Measurements from ENCODE around the gene KRT78. TPM values are rescaled to one million over a fixed set of nuclear protein-coding genes. Genes with fewer than 3 reads are reported as not detected.

Gene KRT78
- total RNA-seq, 6 experiments from 2014 or later, result not detected

DNA sequence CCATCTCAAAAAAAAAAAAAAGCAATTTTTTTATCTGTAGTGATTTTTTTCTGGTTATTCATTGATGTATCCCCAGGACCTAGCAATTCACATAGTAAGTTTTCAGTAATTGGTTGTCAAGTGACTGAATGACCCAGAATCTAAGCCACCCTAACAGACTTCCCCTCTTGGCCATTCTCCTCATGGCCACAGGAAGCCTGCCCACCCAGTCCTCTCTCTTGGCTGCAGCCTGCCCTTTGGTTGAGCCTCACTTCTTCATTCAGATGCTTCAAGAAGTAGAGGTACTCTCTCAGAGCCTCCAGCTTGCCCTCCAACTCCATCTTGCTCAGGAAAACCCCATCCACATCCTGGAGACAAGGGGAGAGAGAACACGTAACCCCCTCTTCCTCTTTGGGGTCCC is 2.8 kb downstream of the KRT78 start:
- TF ChIP-seq, protein P1, sequence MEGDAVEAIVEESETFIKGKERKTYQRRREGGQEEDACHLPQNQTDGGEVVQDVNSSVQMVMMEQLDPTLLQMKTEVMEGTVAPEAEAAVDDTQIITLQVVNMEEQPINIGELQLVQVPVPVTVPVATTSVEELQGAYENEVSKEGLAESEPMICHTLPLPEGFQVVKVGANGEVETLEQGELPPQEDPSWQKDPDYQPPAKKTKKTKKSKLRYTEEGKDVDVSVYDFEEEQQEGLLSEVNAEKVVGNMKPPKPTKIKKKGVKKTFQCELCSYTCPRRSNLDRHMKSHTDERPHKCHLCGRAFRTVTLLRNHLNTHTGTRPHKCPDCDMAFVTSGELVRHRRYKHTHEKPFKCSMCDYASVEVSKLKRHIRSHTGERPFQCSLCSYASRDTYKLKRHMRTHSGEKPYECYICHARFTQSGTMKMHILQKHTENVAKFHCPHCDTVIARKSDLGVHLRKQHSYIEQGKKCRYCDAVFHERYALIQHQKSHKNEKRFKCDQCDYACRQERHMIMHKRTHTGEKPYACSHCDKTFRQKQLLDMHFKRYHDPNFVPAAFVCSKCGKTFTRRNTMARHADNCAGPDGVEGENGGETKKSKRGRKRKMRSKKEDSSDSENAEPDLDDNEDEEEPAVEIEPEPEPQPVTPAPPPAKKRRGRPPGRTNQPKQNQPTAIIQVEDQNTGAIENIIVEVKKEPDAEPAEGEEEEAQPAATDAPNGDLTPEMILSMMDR (IDR thresholded peaks at IDR 0.05), result no peak
- TF ChIP-seq POLR2A (IDR thresholded peaks at IDR 0.05), result no peak
- H3K27ac ChIP-seq, result no peak overlapping the region
- no peaks in the 10 kb centered on the region for H3K27me3 ChIP-seq
- ATAC-seq (no peak), DNase-seq (no peak)
- intact Hi-C loops (cut with DNase I), result no loop called here
- H3K9me3 ChIP-seq, result no peaks in the 10 kb centered on the region
- no peaks in the 10 kb centered on the region for H3K36me3 ChIP-seq
- H3K4me1 ChIP-seq, result no peaks in the 10 kb centered on the region
- no peak overlapping the region for H3K4me3 ChIP-seq
- WGBS (ENCODE audit: insufficient coverage, low coverage, low lambda C conversion rate, missing lambda C conversion rate), result 70% methylated on average over 1 of the region's 1 CpG

DNA sequence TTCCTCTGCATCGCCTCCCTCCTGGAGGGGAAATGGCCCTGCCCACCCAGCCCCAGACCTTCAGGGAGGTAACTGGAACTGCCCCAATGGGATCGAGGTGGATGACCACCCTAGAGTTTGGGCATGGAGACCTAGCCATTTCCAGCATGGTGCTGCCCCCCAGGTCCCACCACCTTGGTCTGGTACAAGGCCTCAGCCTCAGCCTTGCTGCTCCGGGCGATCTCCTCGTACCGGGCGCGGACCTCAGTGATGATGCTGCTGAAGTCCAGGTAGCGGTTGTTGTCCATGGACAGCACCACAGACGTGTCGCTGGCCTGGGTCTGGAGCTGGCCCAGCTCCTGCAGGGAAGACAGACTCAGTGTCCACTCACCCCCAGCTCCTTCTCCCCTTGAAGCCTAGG is 4.4 kb downstream of the KRT78 start:
- TF ChIP-seq, protein P1 (IDR thresholded peaks at IDR 0.05), result no peak
- no peak for TF ChIP-seq POLR2A (IDR thresholded peaks at IDR 0.05)
- intact Hi-C loops (cut with DNase I), result no loop called here
- ATAC-seq, result no peak

DNA sequence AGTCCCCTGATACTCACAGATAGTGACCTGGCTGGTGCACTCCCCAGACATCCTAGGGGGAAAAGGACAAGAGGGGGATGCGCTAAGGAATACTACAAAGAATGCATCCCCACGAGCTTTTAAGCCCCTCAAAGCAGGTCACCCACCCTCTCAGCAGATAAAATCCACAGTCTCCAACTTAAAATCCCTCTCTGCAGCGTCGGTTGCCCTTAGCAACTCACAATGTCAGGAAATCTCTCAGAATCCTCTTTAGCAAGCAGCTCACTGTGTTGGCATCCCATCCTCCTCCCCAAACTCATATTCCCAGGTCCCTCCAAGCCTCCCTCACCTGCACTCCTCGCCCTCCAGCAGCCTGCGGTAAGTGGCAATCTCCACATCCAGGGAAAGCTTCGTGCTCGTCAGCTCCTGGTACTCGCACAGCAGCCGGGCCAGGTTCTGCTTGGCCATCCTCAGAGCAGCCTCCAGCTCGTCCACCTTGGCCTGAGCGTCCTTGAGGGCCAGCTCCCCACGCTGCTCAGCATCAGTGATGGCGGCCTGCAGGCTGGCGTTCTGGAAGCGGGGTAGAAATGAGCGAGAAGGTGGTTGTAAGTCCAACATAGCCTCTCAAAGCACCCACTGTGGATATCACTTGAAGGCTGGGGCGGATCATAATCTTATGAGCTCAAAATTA is 9.2 kb downstream of the KRT78 start:
- ATAC-seq (no peak), DNase-seq (no peak)
- Histone ChIP-seq H3K36me3 (no peaks in the 10 kb centered on the region), H3K4me3 (no peak overlapping the region), H3K27ac (no peak overlapping the region), H3K4me1 (no peaks in the 10 kb centered on the region), H3K27me3 (no peaks in the 10 kb centered on the region), H3K9me3 (no peaks in the 10 kb centered on the region)
- WGBS (ENCODE audit: insufficient coverage, low coverage, low lambda C conversion rate, missing lambda C conversion rate), result 51% methylated on average over 13 of the region's 18 CpGs
- intact Hi-C loops (cut with DNase I), result no loop called here
- TF ChIP-seq POLR2A (IDR thresholded peaks at IDR 0.05), result no peak
- TF ChIP-seq, protein P1 (IDR thresholded peaks at IDR 0.05), result no peak

More for the DNA sequence above, 4.4 kb downstream of the KRT78 start:
- no peak overlapping the region for H3K27ac ChIP-seq
- no peaks in the 10 kb centered on the region for H3K27me3 ChIP-seq
- H3K4me3 ChIP-seq, result no peak overlapping the region
- WGBS (ENCODE audit: insufficient coverage, low coverage, low lambda C conversion rate, missing lambda C conversion rate), result 17% methylated on average over 1 of the region's 11 CpGs
- DNase-seq, result no peak
- no peaks in the 10 kb centered on the region for H3K4me1 ChIP-seq
- H3K9me3 ChIP-seq, result no peaks in the 10 kb centered on the region
- H3K36me3 ChIP-seq, result no peaks in the 10 kb centered on the region

DNA sequence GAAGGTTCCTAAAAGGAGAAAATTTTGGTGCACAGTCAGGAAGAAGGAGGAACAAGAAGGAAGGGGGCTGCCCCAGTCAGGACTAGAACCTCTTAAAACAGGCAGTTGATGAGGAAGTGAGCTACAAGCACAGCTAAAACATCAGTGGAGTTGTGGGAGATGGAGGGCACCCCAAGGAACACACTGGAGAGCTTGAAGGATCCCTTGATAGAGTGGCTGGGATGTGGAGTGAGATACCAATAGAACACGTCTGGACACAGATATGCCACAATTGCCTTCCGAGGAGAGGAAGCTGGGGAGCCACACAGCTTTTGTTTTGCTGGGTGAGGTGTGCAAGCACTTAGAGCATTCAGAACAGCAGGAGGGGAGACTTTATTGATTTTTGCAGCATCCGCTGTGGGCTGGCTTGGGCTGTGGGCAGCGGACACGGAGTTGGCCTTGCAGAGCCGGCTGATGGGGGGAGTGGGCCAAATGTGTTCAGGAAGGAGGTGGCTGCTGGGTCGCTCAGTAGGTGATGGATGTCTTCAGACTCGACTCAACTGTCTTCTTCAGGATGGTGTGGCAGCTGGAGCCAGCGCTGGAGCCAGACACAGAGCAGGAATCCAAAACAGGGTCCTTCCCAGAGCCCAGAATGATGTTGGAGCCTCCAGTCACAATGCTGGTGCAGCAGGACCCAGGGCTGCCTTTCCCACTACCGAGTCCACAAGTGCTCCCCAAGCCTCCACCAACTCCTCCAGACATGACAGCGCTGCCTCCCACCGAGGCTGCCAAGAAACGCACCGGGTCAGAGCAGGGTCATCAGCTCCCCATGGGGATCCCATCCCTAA is 10.0 kb downstream of the KRT78 start:
- 36% methylated on average over 5 of the region's 14 CpGs for WGBS (ENCODE audit: insufficient coverage, low coverage, low lambda C conversion rate, missing lambda C conversion rate)

More for the DNA sequence above, 10.0 kb downstream of the KRT78 start:
- no peak for DNase-seq
- Histone ChIP-seq H3K36me3 (no peaks in the 10 kb centered on the region), H3K27me3 (no peaks in the 10 kb centered on the region), H3K27ac (no peak overlapping the region), H3K4me1 (no peaks in the 10 kb centered on the region), H3K9me3 (no peaks in the 10 kb centered on the region), H3K4me3 (no peak overlapping the region)
- ATAC-seq, result no peak
- TF ChIP-seq POLR2A (IDR thresholded peaks at IDR 0.05), result no peak
- TF ChIP-seq, protein P1 (IDR thresholded peaks at IDR 0.05), result no peak
- intact Hi-C loops (cut with DNase I), result no loop called here
